SU-DHL-6 (cell line): ENCODE data around the gene CTNNBL1.

Experiments used
- H2AFZ ChIP-seq: fragments of 200-600 bp; sonication (generic); 2 replicates; pipeline ENCODE4 v1.6.1; 2014; ENCODE audit warnings: low read depth, mild to moderate bottlenecking, moderate library complexity, mixed read lengths, antibody characterized with exemption, low read length; ENCODE audit not compliant: severe bottlenecking
- H3F3A ChIP-seq: fragments of 200-600 bp; shearing (Covaris generic); 2 replicates; pipeline ENCODE4 v1.6.0; 2016; ENCODE audit warnings: antibody characterized with exemption, mild to moderate bottlenecking; ENCODE audit not compliant: insufficient read depth
- H3K27ac ChIP-seq: fragments of 200-600 bp; sonication (generic); 2 replicates; pipeline ENCODE4 v1.5.1; 2016; ENCODE audit warnings: low read depth, mild to moderate bottlenecking, low read length, moderate library complexity, mixed read lengths
- H3K27me3 ChIP-seq: fragments of 200-600 bp; sonication (generic), shearing (Covaris generic); 2 replicates; pipeline ENCODE4 v1.6.0; 2014; ENCODE audit warnings: mild to moderate bottlenecking, low read length
- H3K36me3 ChIP-seq: fragments of 200-600 bp; sonication (generic); 2 replicates; pipeline ENCODE4 v1.6.1; 2014; ENCODE audit warnings: mild to moderate bottlenecking, low read length, mixed read lengths
- H3K4me2 ChIP-seq: fragments of 300-600, 200-600 bp; shearing (Covaris generic), sonication (generic); 2 replicates; pipeline ENCODE4 v1.6.0; 2014; ENCODE audit warnings: low read length, low read depth, mild to moderate bottlenecking; ENCODE audit not compliant: poor library complexity, severe bottlenecking
- H3K4me3 ChIP-seq: fragments of 200-600 bp; sonication (generic); 2 replicates; pipeline ENCODE4 v1.5.1; 2014; ENCODE audit warnings: antibody characterized with exemption, low read length, mild to moderate bottlenecking, mixed read lengths; ENCODE audit not compliant: insufficient read depth, poor library complexity, severe bottlenecking
- H3K79me2 ChIP-seq: fragments of 200-600 bp; sonication (generic); 2 replicates; pipeline ENCODE4 v1.6.1; 2014; ENCODE audit warnings: mild to moderate bottlenecking, low read length, moderate library complexity; ENCODE audit not compliant: insufficient read depth
- H3K9ac ChIP-seq: fragments of 200-600 bp; sonication (generic); 2 replicates; pipeline ENCODE4 v1.7.0; 2014; ENCODE audit warnings: mild to moderate bottlenecking, low read length
- H3K9me2 ChIP-seq: fragments of 200-600 bp; sonication (generic); replicated peaks from 2 replicates; pipeline ENCODE4 v1.6.1; 2014; ENCODE audit warnings: low read length; ENCODE audit not compliant: insufficient read depth
- H3K9me3 ChIP-seq: fragments of 200-600 bp; sonication (generic); 2 replicates; pipeline ENCODE4 v1.6.1; 2014; ENCODE audit warnings: low read length, mixed read lengths; ENCODE audit not compliant: insufficient read depth
- H4K20me1 ChIP-seq: fragments of 200-600 bp; sonication (generic); 2 replicates; pipeline ENCODE4 v1.6.1; 2014; ENCODE audit warnings: low read depth, mild to moderate bottlenecking, antibody characterized with exemption, low read length, moderate library complexity, mixed read lengths
- EZH2phosphoT487 ChIP-seq: fragments of 200-600 bp; sonication (generic), shearing (Covaris generic); conservative IDR thresholded peaks from 2 replicates; pipeline ENCODE4 v1.6.1; 2018; ENCODE audit warnings: mild to moderate bottlenecking, antibody characterized with exemption, low read length, moderate library complexity, mixed read lengths
- TF ChIP-seq, protein P1 (sequence below): fragments of 200-600 bp; sonication (generic); IDR thresholded peaks from one replicate; pipeline ENCODE4 v1.5.1; 2017; ENCODE audit warnings: antibody characterized with exemption, mild to moderate bottlenecking, low read length, moderate library complexity; ENCODE audit not compliant: insufficient read depth, poor library complexity, severe bottlenecking

CTNNBL1 gene

DNA sequence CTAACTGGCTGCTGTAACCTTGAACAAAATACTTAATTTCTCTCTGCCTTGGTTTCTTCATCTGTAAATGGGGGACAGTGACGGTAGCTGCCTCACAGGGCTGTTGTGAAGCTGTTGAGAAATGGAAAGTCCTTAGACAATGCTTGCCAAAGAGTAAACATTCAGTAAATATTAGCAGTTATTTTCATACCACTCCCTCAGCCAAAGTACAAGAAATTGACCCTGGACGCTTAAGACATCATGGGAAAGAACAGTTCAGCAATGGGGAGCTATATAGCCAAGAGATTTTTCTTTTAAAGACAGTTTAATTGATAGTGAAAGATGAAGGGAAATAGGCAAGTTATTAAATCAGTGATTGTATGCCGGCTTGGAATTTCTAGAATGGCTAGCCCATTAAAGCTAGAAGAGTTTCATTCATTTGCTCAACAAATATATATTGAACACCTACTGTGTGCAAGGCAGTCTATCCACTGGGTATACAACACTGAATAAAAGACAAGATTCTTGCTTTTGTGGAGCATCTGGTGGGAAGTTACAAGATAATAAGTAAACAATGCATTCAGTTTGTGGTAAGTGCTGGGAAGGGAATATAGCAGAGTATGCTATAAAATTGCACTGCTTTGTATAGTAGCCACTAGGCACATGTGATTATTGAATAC lies 2.0 kb downstream of the CTNNBL1 start:
- H3K36me3 ChIP-seq = no peaks in the 10 kb centered on the region
- H4K20me1 ChIP-seq = no peaks in the 10 kb centered on the region
- peak overlapping the region; percentile 17 for H3K4me3 ChIP-seq
- no peaks in the 10 kb centered on the region for H3K9me2 ChIP-seq
- H3K79me2 ChIP-seq = peaks cover 56% of the 10 kb centered on the region
- H3F3A ChIP-seq = no peaks in the 10 kb centered on the region
- no peak overlapping the region for H3K27ac ChIP-seq
- H3K9ac ChIP-seq = no peak overlapping the region
- no peaks in the 10 kb centered on the region for H3K9me3 ChIP-seq
- no peak overlapping the region for H2AFZ ChIP-seq
- TF ChIP-seq, protein P1, sequence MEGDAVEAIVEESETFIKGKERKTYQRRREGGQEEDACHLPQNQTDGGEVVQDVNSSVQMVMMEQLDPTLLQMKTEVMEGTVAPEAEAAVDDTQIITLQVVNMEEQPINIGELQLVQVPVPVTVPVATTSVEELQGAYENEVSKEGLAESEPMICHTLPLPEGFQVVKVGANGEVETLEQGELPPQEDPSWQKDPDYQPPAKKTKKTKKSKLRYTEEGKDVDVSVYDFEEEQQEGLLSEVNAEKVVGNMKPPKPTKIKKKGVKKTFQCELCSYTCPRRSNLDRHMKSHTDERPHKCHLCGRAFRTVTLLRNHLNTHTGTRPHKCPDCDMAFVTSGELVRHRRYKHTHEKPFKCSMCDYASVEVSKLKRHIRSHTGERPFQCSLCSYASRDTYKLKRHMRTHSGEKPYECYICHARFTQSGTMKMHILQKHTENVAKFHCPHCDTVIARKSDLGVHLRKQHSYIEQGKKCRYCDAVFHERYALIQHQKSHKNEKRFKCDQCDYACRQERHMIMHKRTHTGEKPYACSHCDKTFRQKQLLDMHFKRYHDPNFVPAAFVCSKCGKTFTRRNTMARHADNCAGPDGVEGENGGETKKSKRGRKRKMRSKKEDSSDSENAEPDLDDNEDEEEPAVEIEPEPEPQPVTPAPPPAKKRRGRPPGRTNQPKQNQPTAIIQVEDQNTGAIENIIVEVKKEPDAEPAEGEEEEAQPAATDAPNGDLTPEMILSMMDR = no peak
- no peak for TF ChIP-seq EZH2phosphoT487
- H3K27me3 ChIP-seq = no peaks in the 10 kb centered on the region
- peak overlapping the region; percentile 93 for H3K4me2 ChIP-seq

DNA sequence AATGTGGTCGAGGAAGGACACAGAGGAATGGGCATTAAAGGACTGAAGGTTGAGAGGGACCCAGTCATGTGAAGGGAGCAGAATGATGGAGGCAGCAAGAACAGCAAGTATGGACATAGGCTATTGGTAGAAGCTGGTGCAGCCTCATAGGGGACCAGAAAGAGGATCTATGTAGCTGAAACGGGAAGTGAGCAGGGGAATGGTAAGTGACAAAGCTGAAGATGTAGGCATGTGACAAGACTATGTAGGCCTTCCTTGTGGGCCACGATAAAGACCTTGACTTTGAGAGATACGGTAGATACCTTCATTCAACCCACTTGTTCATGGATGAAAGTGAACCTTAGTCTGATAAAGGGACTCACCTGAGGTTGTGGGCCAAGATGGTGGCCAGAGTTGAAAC lies 3.5 kb downstream of the CTNNBL1 start:
- Histone ChIP-seq H3K4me2 (no peak overlapping the region), H3K79me2 (peaks cover 71% of the 10 kb centered on the region)
- TF ChIP-seq, protein P1 = no peak
- TF ChIP-seq EZH2phosphoT487 = no peak

DNA sequence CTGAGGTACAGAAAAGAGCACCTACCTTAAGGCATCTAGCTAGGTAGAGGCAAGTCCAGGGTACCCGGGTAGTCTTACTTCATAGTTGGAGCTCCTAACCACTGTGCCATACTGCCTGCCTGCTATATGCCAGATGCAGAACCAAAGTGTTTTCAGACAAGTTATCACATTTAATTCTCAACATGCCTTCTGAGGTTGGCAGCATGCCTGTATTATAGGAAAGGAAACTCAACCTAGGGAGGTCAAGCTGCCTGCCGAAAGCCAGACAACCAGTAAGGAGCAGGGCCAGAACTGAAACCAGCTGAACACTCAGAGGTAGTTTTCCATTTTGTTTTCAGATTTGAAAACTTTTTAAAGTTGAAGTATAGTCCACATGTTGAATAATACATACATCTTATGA lies 5.4 kb downstream of the CTNNBL1 start:
- Histone ChIP-seq H3K4me3 (no peak overlapping the region), H3K36me3 (no peaks in the 10 kb centered on the region), H3K4me2 (no peak overlapping the region), H2AFZ (no peak overlapping the region), H3K79me2 (peaks cover 84% of the 10 kb centered on the region), H3K27me3 (no peaks in the 10 kb centered on the region), H3K9me3 (no peaks in the 10 kb centered on the region), H3K9ac (no peak overlapping the region), H3K9me2 (no peaks in the 10 kb centered on the region), H3F3A (no peaks in the 10 kb centered on the region), H4K20me1 (0 out of 2 replicates have a peak, but pooled peaks cover 5% of the 10 kb centered on the region), H3K27ac (no peak overlapping the region)
- TF ChIP-seq, protein P1 = no peak
- no peak for TF ChIP-seq EZH2phosphoT487

More for the DNA sequence above, 3.5 kb downstream of the CTNNBL1 start:
- Histone ChIP-seq H3K4me3 (no peak overlapping the region), H4K20me1 (no peaks in the 10 kb centered on the region), H3K9me3 (no peaks in the 10 kb centered on the region), H3K27me3 (no peaks in the 10 kb centered on the region), H3K27ac (no peak overlapping the region), H3K9ac (no peak overlapping the region), H2AFZ (no peak overlapping the region), H3K9me2 (no peaks in the 10 kb centered on the region), H3F3A (no peaks in the 10 kb centered on the region), H3K36me3 (no peaks in the 10 kb centered on the region)
